Liver (tissue), 9 donors: ENCODE measurements around the gene SPINK6. TPM values are rescaled to one million over a fixed set of nuclear protein-coding genes. Genes with fewer than 3 reads are reported as not detected.

Experiments used
- DNase-seq: peaks from one replicate; pipeline ENCODE4 v3.0.0-alpha.2; 2017; ENCODE audit warnings: low spot score
- H3K27ac ChIP-seq, 2 donors: one replicate each; pipeline ENCODE4 v1.7.0; 2013; ENCODE audit warnings: inconsistent platforms in 2 of 2, low read length in 2 of 2, control low read depth in 1 of 2, low read depth in 1 of 2, mild to moderate bottlenecking in 1 of 2
- H3K27me3 ChIP-seq, 4 donors: one replicate each; pipeline versions ENCODE4 v1.6.1 to v1.7.0; 2013; ENCODE audit warnings: low read length in 3 of 4, inconsistent platforms in 1 of 4, mild to moderate bottlenecking in 1 of 4, moderate library complexity in 1 of 4; ENCODE audit not compliant: control insufficient read depth in 4 of 4, insufficient read depth in 4 of 4
- H3K36me3 ChIP-seq, 4 donors: one replicate each; pipeline versions ENCODE4 v1.6.1 to v1.7.0; 2013; ENCODE audit warnings: low read length in 3 of 4, mild to moderate bottlenecking in 3 of 4, low read depth in 1 of 4, moderate library complexity in 1 of 4; ENCODE audit not compliant: control insufficient read depth in 4 of 4, insufficient read depth in 3 of 4
- H3K4me1 ChIP-seq, 4 donors: one replicate each; pipeline versions ENCODE4 v1.6.1 to v1.7.0; 2013; ENCODE audit warnings: low read length in 3 of 4, mild to moderate bottlenecking in 3 of 4, moderate library complexity in 1 of 4; ENCODE audit not compliant: control insufficient read depth in 4 of 4, insufficient read depth in 4 of 4
- H3K4me3 ChIP-seq, 3 donors: one replicate each; pipeline versions ENCODE4 v1.6.1 to v1.7.0; 2013; ENCODE audit warnings: low read length in 3 of 3, control low read depth in 1 of 3, low read depth in 1 of 3, mild to moderate bottlenecking in 1 of 3
- H3K9ac ChIP-seq, 2 donors: one replicate each; pipeline ENCODE4 v1.7.0; 2013; ENCODE audit warnings: low read length in 2 of 2, mild to moderate bottlenecking in 2 of 2, moderate library complexity in 2 of 2, control low read depth in 1 of 2, low read depth in 1 of 2
- H3K9me3 ChIP-seq, 4 donors: one replicate each; pipeline versions ENCODE4 v1.6.1 to v1.7.0; 2013; ENCODE audit warnings: low read length in 3 of 4; ENCODE audit not compliant: control insufficient read depth in 4 of 4
- CTCF ChIP-seq: fragments of 150-350 bp; IDR thresholded peaks from 2 replicates; pipeline ENCODE4 v1.5.1; 2017; ENCODE audit warnings: improper control_type of control experiment, low read depth, low read length; ENCODE audit not compliant: missing input control
- EGR1 ChIP-seq, 2 donors: IDR thresholded peaks; 2 replicates each; pipeline ENCODE4 v1.6.1; 2016 to 2018; ENCODE audit warnings: antibody characterized with exemption in 2 of 2, low read depth in 2 of 2
- FOXA1 ChIP-seq: IDR thresholded peaks from 2 replicates; pipeline ENCODE4 v1.6.1; 2016; ENCODE audit warnings: antibody characterized with exemption
- FOXA2 ChIP-seq: IDR thresholded peaks from 2 replicates; pipeline ENCODE4 v1.6.1; 2016; ENCODE audit warnings: antibody characterized with exemption
- GABPA ChIP-seq, 2 donors: IDR thresholded peaks in 1 of 2; conservative IDR thresholded peaks in 1 of 2; 2 replicates each; pipeline ENCODE4 v1.6.1; 2016; ENCODE audit warnings: antibody characterized with exemption in 2 of 2, mild to moderate bottlenecking in 1 of 2, moderate library complexity in 1 of 2
- HNF4G ChIP-seq: IDR thresholded peaks from 2 replicates; pipeline ENCODE4 v1.6.1; 2016; ENCODE audit warnings: antibody characterized with exemption
- JUND ChIP-seq, 2 donors: IDR thresholded peaks; 2 replicates each; pipeline ENCODE4 v1.6.1; 2016; ENCODE audit warnings: antibody characterized with exemption in 2 of 2
- MAX ChIP-seq: IDR thresholded peaks from 2 replicates; pipeline ENCODE4 v1.6.1; 2016; ENCODE audit warnings: antibody characterized with exemption
- NR2F2 ChIP-seq: IDR thresholded peaks from 2 replicates; pipeline ENCODE4 v1.6.1; 2016; ENCODE audit warnings: antibody characterized with exemption
- RAD21 ChIP-seq, 2 donors: IDR thresholded peaks; 2 replicates each; pipeline ENCODE4 v1.6.1; 2016; ENCODE audit warnings: antibody characterized with exemption in 2 of 2, mild to moderate bottlenecking in 2 of 2
- REST ChIP-seq: IDR thresholded peaks from 2 replicates; pipeline ENCODE4 v1.6.1; 2016; ENCODE audit warnings: antibody characterized with exemption, mild to moderate bottlenecking
- RXRA ChIP-seq, 2 donors: IDR thresholded peaks; 2 replicates each; pipeline ENCODE4 v1.6.1; 2017 to 2018; ENCODE audit warnings: antibody characterized with exemption in 2 of 2, mild to moderate bottlenecking in 1 of 2
- TAF1 ChIP-seq: conservative IDR thresholded peaks from 2 replicates; pipeline ENCODE4 v1.6.1; 2016; ENCODE audit warnings: antibody characterized with exemption, mild to moderate bottlenecking
- YY1 ChIP-seq: IDR thresholded peaks from 2 replicates; pipeline ENCODE4 v1.6.1; 2016; ENCODE audit warnings: antibody characterized with exemption, mild to moderate bottlenecking
- ZBTB33 ChIP-seq: IDR thresholded peaks from 2 replicates; pipeline ENCODE4 v1.6.1; 2016; ENCODE audit warnings: antibody characterized with exemption
- WGBS: extraction: QIAGEN DNeasy Blood & Tissue Kit; methylation state at CpG from one replicate; pipeline ENCODE4 v1.1.7; 2013; 5-methylcytosine and 5-hydroxymethylcytosine counted together
- polyA plus RNA-seq, 2 donors: library from polyadenylated mRNA; stranded (reverse) in 1 of 2; unstranded in 1 of 2; fragments of 200-250 nt in 1 of 2; fragments of >200 nt in 1 of 2; fragmentation: Nextera tagmentation in 1 of 2; extraction: Ambion mirVana in 1 of 2; gene quantifications; one replicate each; pipeline versions ENCODE4 v1.2.1 to v1.2.3, GENCODE V29; 2013 to 2015
- total RNA-seq, 2 donors: library from RNA; depleted of rRNA; stranded (reverse); fragments of >200 nt; gene quantifications; one replicate each; pipeline ENCODE4 v1.2.3, GENCODE V29; 2014
- donor health status: healthy.
- donor health status: healthy.
- donor health status: healthy.
- donor health status: healthy.
- donor health status: healthy.

The SPINK6 gene
- total and polyA plus RNA-seq, 4 donors: not detected

- TF ChIP-seq CTCF (no peak), MAX (no peak), HNF4G (no peak), RXRA (IDR thresholded peaks at IDR 0.05) (no peak), JUND (IDR thresholded peaks at IDR 0.05) (no peak), FOXA2 (no peak)
These were observed 36.1 kb upstream of the SPINK6 start (continued) for GRCh38 chr5:148166550-148167283.

GRCh38 chr5:148168246-148168645 lies 34.6 kb upstream of the SPINK6 start, which contains the start of gene SPINK14:
TSS of gene SPINK14 (plus strand) at chr5:148168546. CDS start at chr5:148169733, 1,187 bp downstream.
- Histone ChIP-seq H3K4me3 (no peak within 1 kb of the TSS), H3K27me3 (no peaks in the 10 kb centered on the region), H3K36me3 (no peaks in the 10 kb centered on the region), H3K9ac (no peak within 1 kb of the TSS), H3K9me3 (no peaks in the 10 kb centered on the region), H3K27ac (no peak within 1 kb of the TSS), H3K4me1 (no peaks in the 10 kb centered on the region)
- no peak for TF ChIP-seq YY1
- no peak for TF ChIP-seq RAD21 (IDR thresholded peaks at IDR 0.05)
- TF ChIP-seq TAF1: no peak
- no peak for TF ChIP-seq JUND (IDR thresholded peaks at IDR 0.05)
- no peak for TF ChIP-seq REST
- TF ChIP-seq NR2F2: no peak
- no peak for TF ChIP-seq CTCF
- no peak for TF ChIP-seq EGR1 (IDR thresholded peaks at IDR 0.05; ENCODE audit: low read depth in 2 of 2)
- no peak for DNase-seq
- 95% methylated on average over 1 of the region's 1 CpG for WGBS

- no peak overlapping the region for H3K4me3 ChIP-seq
- WGBS: 81% methylated on average over 2 of the region's 2 CpGs
- no peaks in the 10 kb centered on the region for H3K36me3 ChIP-seq
- no peak for TF ChIP-seq HNF4G
- no peak for TF ChIP-seq GABPA (IDR thresholded peaks at IDR 0.05 in 1 of 2, conservative IDR thresholded peaks at IDR 0.05 in 1 of 2)
- TF ChIP-seq ZBTB33: no peak
- no peak for TF ChIP-seq FOXA1
- TF ChIP-seq REST: no peak
- no peak for TF ChIP-seq FOXA2
These were observed 30.5 kb upstream of the SPINK6 start for GRCh38 chr5:148172377-148172776.

More at GRCh38 chr5:148172377-148172776, 30.5 kb upstream of the SPINK6 start:
- Histone ChIP-seq H3K27me3 (no peaks in the 10 kb centered on the region), H3K9me3 (no peaks in the 10 kb centered on the region), H3K27ac (no peak overlapping the region), H3K4me1 (no peaks in the 10 kb centered on the region), H3K9ac (no peak overlapping the region)
- no peak for DNase-seq
